SK-N-MC (cell line): Measurements from ENCODE around the gene SESTD1.

ENCODE experiments used
- DNase-seq: peaks from one replicate; pipeline ENCODE4 v3.0.0-alpha.2; 2011; ENCODE audit warnings: low read depth, low spot score
- H3K27ac ChIP-seq: fragments of 200-600 bp; sonication (generic); 2 replicates; pipeline ENCODE4 v1.5.1; 2016; ENCODE audit warnings: mixed run types
- H3K36me3 ChIP-seq: fragments of 200-600 bp; sonication (generic); 2 replicates; pipeline ENCODE4 v1.6.1; 2017; ENCODE audit warnings: antibody characterized with exemption, low read length, mixed read lengths; ENCODE audit not compliant: insufficient read depth
- H3K4me3 ChIP-seq: fragments of 200-600 bp; sonication (generic); 2 replicates; pipeline ENCODE4 v1.5.1; 2016
- H3K9ac ChIP-seq: fragments of 200-600 bp; sonication (generic); 2 replicates; pipeline ENCODE4 v1.8.0; 2017; ENCODE audit warnings: mixed run types, mixed read lengths; ENCODE audit not compliant: insufficient read length
- H3K9me3 ChIP-seq: fragments of 200-600 bp; sonication (generic); 2 replicates; pipeline ENCODE4 v1.6.1; 2017; ENCODE audit warnings: low read depth, mild to moderate bottlenecking, antibody characterized with exemption, low read length, moderate library complexity, mixed read lengths
- EZH2 ChIP-seq: fragments of 200-600 bp; sonication (generic); IDR thresholded peaks from one replicate; pipeline ENCODE4 v1.6.1; 2017; ENCODE audit warnings: antibody characterized with exemption
- FOXP2 ChIP-seq: optimal IDR thresholded peaks from 2 replicates; pipeline ENCODE3; 2011; ENCODE audit warnings: mild to moderate bottlenecking, moderate library complexity; ENCODE audit not compliant: insufficient read depth; ENCODE audit errors: extremely low read length, control extremely low read depth
- POLR2AphosphoS5 ChIP-seq: IDR thresholded peaks from 2 replicates; pipeline ENCODE4 v1.6.1; 2012; ENCODE audit warnings: mild to moderate bottlenecking, low read depth, low read length, borderline replicate concordance

The SESTD1 gene

DNA sequence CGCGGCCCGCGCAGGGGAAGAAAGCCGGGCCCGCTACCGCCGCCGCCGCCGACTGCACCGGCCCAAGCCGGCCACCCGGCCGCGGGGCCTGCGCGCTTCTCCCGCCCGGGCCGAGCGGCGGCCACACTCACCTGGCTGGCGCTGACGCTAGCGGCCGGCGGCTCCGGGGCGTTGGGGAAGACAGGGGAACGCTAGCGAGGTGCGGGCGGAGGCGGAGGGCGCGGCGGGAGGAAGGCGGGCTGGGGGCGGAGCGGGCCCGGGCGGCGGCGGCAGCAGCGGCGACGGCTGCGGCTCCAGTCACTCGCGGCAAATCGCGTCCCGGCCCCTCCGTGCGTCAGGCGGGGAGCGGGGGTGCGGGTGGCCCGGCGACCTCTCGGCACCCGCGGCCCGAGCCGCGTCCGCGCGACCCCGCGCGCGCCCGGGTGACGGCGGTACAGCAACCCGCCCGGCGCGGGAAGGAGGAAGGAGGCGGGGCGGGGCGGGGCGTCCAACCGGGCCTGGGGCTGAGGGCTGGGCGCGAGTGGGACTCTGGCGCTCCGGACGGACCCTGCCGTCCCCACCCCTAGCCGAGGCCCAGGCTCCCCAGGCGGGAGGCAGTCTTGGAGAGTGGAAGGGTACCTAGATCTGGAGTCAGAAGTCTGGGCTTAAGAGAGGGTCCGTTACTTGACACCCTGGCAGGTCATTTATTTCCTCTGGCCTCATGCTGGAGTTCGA is at the start of gene SESTD1:
Gene SESTD1, minus strand, starts transcription at position 465 of the 714 bp plus-strand sequence. CDS start 72,991 bp downstream, outside the sequence.
- Histone ChIP-seq H3K9me3 (no peaks in the 10 kb centered on the region), H3K36me3 (peaks cover 5% of the 10 kb centered on the region; the same call in 1 of the 2 replicates), H3K4me3 (peak within 1 kb of the TSS; percentile 95), H3K9ac (peak within 1 kb of the TSS; percentile 86), H3K27ac (no peak within 1 kb of the TSS)
- TF ChIP-seq FOXP2 (no peak), EZH2 (no peak), POLR2AphosphoS5 (no peak)
- no peak for DNase-seq

DNA sequence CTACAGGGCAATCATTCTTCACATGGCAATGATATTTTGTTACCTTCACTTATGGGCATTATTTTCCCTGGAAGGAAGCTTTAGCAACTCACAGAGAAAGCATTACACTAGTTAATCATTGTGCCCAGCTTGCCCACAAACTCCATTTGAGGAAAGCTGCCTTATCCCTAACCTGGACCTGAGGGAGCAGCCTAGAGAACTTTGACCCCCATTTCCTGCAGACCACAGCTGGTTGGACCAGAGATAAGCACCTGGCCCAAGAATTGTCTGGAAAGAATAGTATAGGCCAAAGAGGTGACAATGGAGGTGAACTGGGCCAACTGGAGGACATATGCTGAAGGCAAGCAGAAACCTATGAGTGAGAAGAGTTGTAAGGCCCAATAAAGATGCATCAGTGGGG is 48.4 kb upstream of the SESTD1 start:
- Histone ChIP-seq H3K36me3 (no peaks in the 10 kb centered on the region), H3K27ac (no peak overlapping the region), H3K9ac (no peak overlapping the region), H3K9me3 (no peaks in the 10 kb centered on the region), H3K4me3 (no peak overlapping the region)
- TF ChIP-seq EZH2 (no peak), POLR2AphosphoS5 (no peak), FOXP2 (no peak)
- DNase-seq: no peak

DNA sequence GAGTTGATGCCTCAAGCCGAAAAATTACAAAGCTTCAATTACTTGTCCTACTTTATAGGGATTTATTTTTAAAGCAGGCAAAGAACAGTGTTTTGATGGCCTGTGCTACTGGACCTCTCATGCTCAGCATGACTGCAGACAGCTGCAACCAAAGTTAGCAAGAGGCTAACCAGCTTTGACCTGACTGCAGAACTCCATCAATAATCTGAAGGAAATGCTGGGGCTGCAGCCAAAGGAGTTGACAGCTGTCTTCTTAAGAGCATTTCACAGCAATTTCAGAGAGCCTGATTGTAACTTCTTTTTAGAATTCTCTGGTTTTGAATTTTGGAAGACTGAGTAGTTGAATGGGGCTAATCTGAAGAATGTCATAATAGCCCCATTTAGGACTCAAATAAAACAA is 46.5 kb upstream of the SESTD1 start:
- Histone ChIP-seq H3K9ac (no peak overlapping the region), H3K27ac (no peak overlapping the region), H3K36me3 (no peaks in the 10 kb centered on the region), H3K9me3 (no peaks in the 10 kb centered on the region), H3K4me3 (no peak overlapping the region)
- TF ChIP-seq EZH2 (no peak), POLR2AphosphoS5 (no peak), FOXP2 (no peak)
- DNase-seq: no peak

- H3K9me3 ChIP-seq: no peaks in the 10 kb centered on the region
- no peak overlapping the region for H3K9ac ChIP-seq
- TF ChIP-seq POLR2AphosphoS5: no peak
- TF ChIP-seq EZH2: no peak
- no peak for TF ChIP-seq FOXP2
- no peak overlapping the region for H3K4me3 ChIP-seq
- H3K36me3 ChIP-seq: no peaks in the 10 kb centered on the region
- no peak overlapping the region for H3K27ac ChIP-seq
- DNase-seq: no peak
Measured at GRCh38 chr2:179307616-179308371, 43.2 kb upstream of the SESTD1 start.

DNA sequence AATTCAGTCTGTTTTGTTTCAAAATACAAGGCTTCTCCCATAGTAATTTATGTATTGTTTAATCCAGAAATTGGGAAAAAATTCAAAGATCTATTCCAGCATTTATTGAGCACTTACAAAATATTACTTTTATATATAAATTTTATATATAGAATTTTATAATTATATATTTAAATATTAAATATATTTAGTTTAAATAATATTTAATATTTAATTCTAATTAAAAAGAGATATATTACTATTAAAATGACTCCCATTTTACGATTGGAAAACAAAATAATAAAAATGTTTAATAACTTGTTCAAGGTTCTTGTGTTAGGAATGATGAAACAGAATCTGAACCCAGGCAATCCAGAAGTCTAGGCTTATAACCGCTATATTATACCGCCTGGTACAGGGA is 40.5 kb upstream of the SESTD1 start:
- Histone ChIP-seq H3K4me3 (no peak overlapping the region), H3K9ac (no peak overlapping the region), H3K36me3 (no peaks in the 10 kb centered on the region), H3K9me3 (no peaks in the 10 kb centered on the region), H3K27ac (no peak overlapping the region)
- TF ChIP-seq EZH2: no peak
- TF ChIP-seq FOXP2: no peak
- TF ChIP-seq POLR2AphosphoS5: no peak
- no peak for DNase-seq

- no peak for DNase-seq
- no peaks in the 10 kb centered on the region for H3K36me3 ChIP-seq
- TF ChIP-seq EZH2 (no peak), FOXP2 (no peak), POLR2AphosphoS5 (no peak)
- H3K4me3 ChIP-seq: no peak overlapping the region
- no peak overlapping the region for H3K27ac ChIP-seq
- H3K9me3 ChIP-seq: no peaks in the 10 kb centered on the region
- H3K9ac ChIP-seq: no peak overlapping the region
Measured at GRCh38 chr2:179304424-179304823, 39.8 kb upstream of the SESTD1 start.

GRCh38 chr2:179302764-179303571 is 38.3 kb upstream of the SESTD1 start:
- Histone ChIP-seq H3K27ac (no peak overlapping the region), H3K9me3 (no peaks in the 10 kb centered on the region), H3K4me3 (no peak overlapping the region), H3K9ac (no peak overlapping the region), H3K36me3 (no peaks in the 10 kb centered on the region)
- no peak for TF ChIP-seq EZH2
- TF ChIP-seq POLR2AphosphoS5: no peak
- no peak for TF ChIP-seq FOXP2
- no peak for DNase-seq

DNA sequence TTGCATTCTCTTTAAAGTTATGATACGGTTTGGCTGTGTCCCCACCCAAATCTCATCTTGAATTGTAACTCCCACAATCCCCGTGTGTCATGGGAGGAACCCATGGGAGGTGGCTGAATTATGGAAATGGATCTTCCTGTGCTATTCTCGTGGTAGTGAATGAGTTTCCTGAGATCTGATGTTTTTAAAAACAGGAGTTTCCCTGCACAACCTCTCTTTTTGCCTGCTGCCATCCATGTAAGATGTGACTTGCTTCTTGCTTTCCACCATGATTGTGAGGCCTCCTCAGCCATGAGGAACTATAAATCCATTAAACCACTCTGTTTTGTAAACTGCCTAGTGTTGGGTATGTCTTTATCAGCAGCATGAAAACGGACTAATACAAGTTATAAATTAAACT is 37.5 kb upstream of the SESTD1 start:
- DNase-seq: no peak
- H3K9ac ChIP-seq: no peak overlapping the region
- no peak overlapping the region for H3K4me3 ChIP-seq
- H3K27ac ChIP-seq: no peak overlapping the region
- H3K9me3 ChIP-seq: no peaks in the 10 kb centered on the region
- TF ChIP-seq POLR2AphosphoS5 (no peak), EZH2 (no peak), FOXP2 (no peak)
- no peaks in the 10 kb centered on the region for H3K36me3 ChIP-seq
